Endothelial cell of umbilical vein (primary cell): Measurements from ENCODE around the gene USP37. TPM values are rescaled to one million over a fixed set of nuclear protein-coding genes. Genes with fewer than 3 reads are reported as not detected.

ENCODE experiments used
- BruUV-seq: library from RNA; stranded (reverse); fragments of 400-500 nt; replicated peaks from 2 replicates; lab custom pipeline; 2021; lab: Mats Ljungman, UMichigan
- CTCF ChIA-PET: fragments of 300-600, 350-600 bp; sonication (Branson Sonifier 250); formaldehyde crosslinking; loops from one replicate; lab custom pipeline; 2021; ENCODE audit warnings: antibody characterized with exemption, inconsistent platforms; lab: Charles Lee
- POLR2A ChIA-PET: fragments of 300-600, 350-600 bp; sonication (Branson Sonifier 250); formaldehyde crosslinking; loops from one replicate; lab custom pipeline; 2021; ENCODE audit warnings: antibody characterized with exemption, inconsistent platforms; lab: Charles Lee
- DNase-seq: peaks from one replicate; pipeline ENCODE4 v3.0.0-alpha.2; 2011; ENCODE audit warnings: low read depth, low spot score
- FAIRE-seq: peaks from 2 replicates; lab custom pipeline; 2011; peaks lifted over from hg19 to GRCh38; lab: Jason Lieb, UNC
- H2AFZ ChIP-seq: 2 replicates; pipeline ENCODE4 v1.6.0; 2012; ENCODE audit warnings: low read depth, low read length, control low read depth, inconsistent platforms
- H3K27ac ChIP-seq: 2 replicates; pipeline ENCODE4 v1.5.1; 2011; ENCODE audit warnings: low read depth, mild to moderate bottlenecking, control low read depth, low read length, moderate library complexity; ENCODE audit not compliant: insufficient read depth
- H3K27me3 ChIP-seq, 2 experiments: 2 replicates each; pipeline versions ENCODE4 v1.6.0 to v1.6.1; 2011; ENCODE audit warnings: low read length in 2 of 2, mixed read lengths in 1 of 2; ENCODE audit not compliant: control insufficient read depth in 2 of 2, insufficient read depth in 2 of 2
- H3K36me3 ChIP-seq, 2 experiments: 2 replicates in 1 of 2; 3 replicates in 1 of 2; pipeline ENCODE4 v1.5.1; 2011; ENCODE audit warnings: low read length in 2 of 2, mild to moderate bottlenecking in 1 of 2, moderate library complexity in 1 of 2; ENCODE audit not compliant: control insufficient read depth in 2 of 2, insufficient read depth in 2 of 2; ENCODE audit errors: extremely low read depth in 1 of 2
- H3K4me1 ChIP-seq: 3 replicates; pipeline ENCODE4 v1.5.1; 2011; ENCODE audit warnings: mild to moderate bottlenecking, low read length; ENCODE audit not compliant: control insufficient read depth, insufficient read depth; ENCODE audit errors: extremely low read depth
- H3K4me2 ChIP-seq: 2 replicates; pipeline ENCODE4 v1.6.1; 2011; ENCODE audit warnings: low read length, control low read depth, mixed read lengths; ENCODE audit not compliant: insufficient read depth
- H3K4me3 ChIP-seq, 3 experiments: fragments of 200-600 bp in 1 of 3; sonication (generic), shearing (Covaris generic) in 1 of 3; replicated peaks in 1 of 3; 2 replicates each; pipeline ENCODE4 v1.5.1; 2011 to 2016; ENCODE audit warnings: control low read depth in 3 of 3, low read length in 3 of 3, mild to moderate bottlenecking in 2 of 3, inconsistent platforms in 1 of 3, low read depth in 1 of 3, moderate library complexity in 1 of 3; ENCODE audit not compliant: insufficient read depth in 1 of 3
- H3K79me2 ChIP-seq: 2 replicates; pipeline ENCODE4 v1.6.0; 2012; ENCODE audit warnings: low read length, inconsistent platforms; ENCODE audit not compliant: control insufficient read depth, insufficient read depth
- H3K9ac ChIP-seq: replicated peaks from 2 replicates; pipeline ENCODE3; 2011; ENCODE audit warnings: low read length, control low read depth; ENCODE audit not compliant: insufficient read depth; ENCODE audit errors: extremely low read depth
- H3K9me1 ChIP-seq: replicated peaks from 3 replicates; pipeline ENCODE4 v1.6.0; 2011; ENCODE audit warnings: mild to moderate bottlenecking, low read length; ENCODE audit not compliant: control insufficient read depth, insufficient read depth; ENCODE audit errors: extremely low read depth
- H3K9me3 ChIP-seq: replicated peaks from 2 replicates; pipeline ENCODE4 v1.5.1; 2012; ENCODE audit warnings: low read length, inconsistent platforms; ENCODE audit not compliant: control insufficient read depth, insufficient read depth
- H4K20me1 ChIP-seq: replicated peaks from 2 replicates; pipeline ENCODE3; 2011; ENCODE audit warnings: mild to moderate bottlenecking, low read length; ENCODE audit not compliant: control insufficient read depth, insufficient read depth; ENCODE audit errors: extremely low read depth
- CTCF ChIP-seq, 2 donors: IDR thresholded peaks; 1 replicate in 1 of 2; 2 replicates in 1 of 2; pipeline ENCODE4 v1.5.1; 2011; ENCODE audit warnings: low read length in 2 of 2, mild to moderate bottlenecking in 2 of 2, moderate library complexity in 2 of 2, control low read depth in 1 of 2, inconsistent platforms in 1 of 2, low read depth in 1 of 2; ENCODE audit not compliant: insufficient read depth in 1 of 2; ENCODE audit errors: extremely low read depth in 1 of 2
- EZH2 ChIP-seq: IDR thresholded peaks from 2 replicates; pipeline ENCODE4 v1.6.1; 2012; ENCODE audit warnings: borderline replicate concordance, low read depth, mild to moderate bottlenecking, moderate library complexity, low read length, inconsistent platforms; ENCODE audit not compliant: severe bottlenecking
- FOS ChIP-seq: IDR thresholded peaks from 2 replicates; pipeline ENCODE4 v1.6.1; 2011; ENCODE audit warnings: mild to moderate bottlenecking, low read length, moderate library complexity, borderline replicate concordance; ENCODE audit not compliant: insufficient read depth
- JUN ChIP-seq: IDR thresholded peaks from 2 replicates; pipeline ENCODE4 v1.6.1; 2011; ENCODE audit warnings: borderline replicate concordance, low read depth; ENCODE audit not compliant: insufficient read length, insufficient read depth
- MYC ChIP-seq: IDR thresholded peaks from one replicate; pipeline ENCODE4 v1.6.1; 2011; ENCODE audit warnings: mild to moderate bottlenecking, low read depth, low read length
- POLR2A ChIP-seq: IDR thresholded peaks from 2 replicates; pipeline ENCODE4 v1.6.1; 2012; ENCODE audit warnings: low read depth, mild to moderate bottlenecking, control low read depth, low read length
- dilution Hi-C: fragments of 300-500 bp; cut with MboI; formaldehyde crosslinking; loops from one replicate; pipeline ENCODE4 v1.15.0; 2019; ENCODE audit warnings: low sequenced_read_pairs; ENCODE audit not compliant: extremely low pct_ligation_motif_present
- intact Hi-C: fragments of 100-400 bp; cut with micrococcal nuclease; formaldehyde crosslinking; loops from one replicate; pipeline ENCODE4 v1.10.0; 2022
- polyA plus RNA-seq, 4 experiments: library from polyadenylated mRNA; depleted of rRNA in 3 of 4; stranded (reverse) in 3 of 4; unstranded in 1 of 4; fragments of >200 nt; gene quantifications; 2 replicates each; pipeline versions ENCODE4 v1.2.1 to v1.2.3, GENCODE V29; 2011 to 2012; ENCODE audit warnings: missing spikeins in 1 of 4
- total RNA-seq: library from RNA; stranded (reverse); gene quantifications from 2 replicates; pipeline ENCODE4 v1.2.3, GENCODE V29; 2021
- TF ChIP-seq, protein P1 (sequence below): IDR thresholded peaks from 2 replicates; pipeline ENCODE4 v1.6.1; 2011; ENCODE audit not compliant: insufficient read depth, insufficient read length

The USP37 gene
- total and polyA plus RNA-seq, 2 donors (not counting 3 experiments of a cell fraction or from before 2014, with no cell fraction given): 1.9 to 14.4 TPM

DNA sequence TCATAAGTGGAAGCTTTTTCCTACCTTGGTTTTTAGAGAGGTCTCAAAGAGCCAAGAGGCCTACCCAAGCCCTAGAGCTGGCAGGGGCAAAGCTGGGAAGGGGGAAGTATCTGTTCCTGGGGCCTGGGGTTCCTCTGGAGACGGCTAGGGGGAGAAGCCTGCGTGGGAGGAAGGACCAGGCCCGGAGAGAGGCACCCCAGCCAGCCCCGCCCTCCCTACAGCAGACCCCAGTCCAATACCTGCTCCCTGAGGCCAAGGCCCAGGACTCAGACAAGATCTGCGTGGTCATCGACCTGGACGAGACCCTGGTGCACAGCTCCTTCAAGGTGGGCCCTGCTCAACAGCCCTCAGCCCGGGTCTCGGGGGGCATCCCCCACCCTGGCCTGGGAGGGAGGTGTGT is 166.3 kb downstream of the USP37 start:
- no peak overlapping the region for H3K4me3 ChIP-seq
- TF ChIP-seq FOS: no peak
- TF ChIP-seq MYC: no peak
- FAIRE-seq (no peak), DNase-seq (no peak)
- H3K27me3 ChIP-seq: no peaks in the 10 kb centered on the region
- no peak overlapping the region for H3K4me2 ChIP-seq
- intact Hi-C loops (no loop called here), dilution Hi-C loops (no loop called here)
- no peaks in the 10 kb centered on the region for H3K9me3 ChIP-seq
- H3K4me1 ChIP-seq: peaks cover 38% of the 10 kb centered on the region
- ChIA-PET CTCF (interaction anchor here (0.8 to 2.7 kb wide), 3 partner anchors 63 to 143 kb away, joined by 3 to 20 read pairs (median 3); no protein-coding TSS in a partner anchor), POLR2A (no interaction called here)
- H3K9ac ChIP-seq: no peak overlapping the region
- H4K20me1 ChIP-seq: no peaks in the 10 kb centered on the region
- no peak overlapping the region for H3K27ac ChIP-seq
- no TSS peak for BruUV-seq
- H3K9me1 ChIP-seq: no peaks in the 10 kb centered on the region
- H3K36me3 ChIP-seq: peaks cover 0 to 24% of the 10 kb centered on the region in 2 experiments
- peaks cover 21% of the 10 kb centered on the region for H3K79me2 ChIP-seq
- H2AFZ ChIP-seq: no peak overlapping the region

- TF ChIP-seq MYC (no peak), JUN (no peak), EZH2 (no peak), POLR2A (no peak), FOS (no peak), CTCF (IDR thresholded peaks at IDR 0.05; ENCODE audit: extremely low read depth in 1 of 2, insufficient read depth in 1 of 2, low read depth in 1 of 2, low read length in 2 of 2) (no peak)
- TF ChIP-seq, protein P1, sequence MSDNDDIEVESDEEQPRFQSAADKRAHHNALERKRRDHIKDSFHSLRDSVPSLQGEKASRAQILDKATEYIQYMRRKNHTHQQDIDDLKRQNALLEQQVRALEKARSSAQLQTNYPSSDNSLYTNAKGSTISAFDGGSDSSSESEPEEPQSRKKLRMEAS: no peak
- H4K20me1 ChIP-seq: no peaks in the 10 kb centered on the region
- peaks cover 39% of the 10 kb centered on the region for H3K4me1 ChIP-seq
- H3K79me2 ChIP-seq: peaks cover 21% of the 10 kb centered on the region
- peak overlapping the region; percentile 17 for H3K9ac ChIP-seq
- H2AFZ ChIP-seq: no peak overlapping the region
- H3K36me3 ChIP-seq: peaks cover 0 to 24% of the 10 kb centered on the region in 2 experiments
- intact Hi-C loops: no loop called here
- H3K4me2 ChIP-seq: peak overlapping the region; percentile 65
- POLR2A ChIA-PET: no interaction called here
- no peaks in the 10 kb centered on the region for H3K27me3 ChIP-seq
- FAIRE-seq: no peak
- no peak for DNase-seq
- peak overlapping the region in 2 of 3 experiments; percentile 53 to 69 for H3K4me3 ChIP-seq
- no peaks in the 10 kb centered on the region for H3K9me1 ChIP-seq
- no peak overlapping the region for H3K27ac ChIP-seq
- CTCF ChIA-PET: interaction anchor here (0.8 to 2.7 kb wide), 5 partner anchors 63 to 446 kb away, joined by 3 to 20 read pairs (median 3); no protein-coding TSS in a partner anchor
- no TSS peak for BruUV-seq
- H3K9me3 ChIP-seq: no peaks in the 10 kb centered on the region
- dilution Hi-C loops: no loop called here
These were observed 166.9 kb downstream of the USP37 start for GRCh38 chr2:218400930-218401881.
